Nephron (organoid): ENCODE results near the gene KYNU.
"Not testable (repeated sequence)": the region's sequence is repeated elsewhere in the genome, so short reads cannot be mapped to it uniquely, and the experiment has no call there.

ENCODE experiments used
- H3K27ac Mint-ChIP-seq, 3 experiments: 2 replicates each; pipeline ENCODE4 v1.8.0; 2020; ENCODE audit warnings: mixed read lengths in 3 of 3, mild to moderate bottlenecking in 2 of 3, moderate library complexity in 1 of 3
- H3K27me3 Mint-ChIP-seq: 2 replicates; pipeline ENCODE4 v1.8.0; 2021; ENCODE audit warnings: low read depth, mild to moderate bottlenecking, moderate library complexity, mixed read lengths
- H3K36me3 Mint-ChIP-seq: 2 replicates; pipeline ENCODE4 v1.8.0; 2020; ENCODE audit warnings: low read depth, mixed read lengths
- H3K4me1 Mint-ChIP-seq: 2 replicates; pipeline ENCODE4 v1.8.0; 2020; ENCODE audit warnings: mixed read lengths
- H3K4me3 Mint-ChIP-seq, 3 experiments: 2 replicates each; pipeline ENCODE4 v1.8.0; 2020; ENCODE audit warnings: mild to moderate bottlenecking in 3 of 3, mixed read lengths in 3 of 3, moderate library complexity in 2 of 3
- H3K9me3 Mint-ChIP-seq: 2 replicates; pipeline ENCODE4 v1.8.0; 2020; ENCODE audit warnings: mixed read lengths
- TF ChIP-seq, protein P1 (sequence below), 3 experiments: fragments of 200-600 bp; sonication (generic); IDR thresholded peaks; one replicate each; pipeline ENCODE4 v1.5.0; 2021; ENCODE audit warnings: antibody characterized with exemption in 3 of 3; ENCODE audit not compliant: unreplicated experiment in 3 of 3

KYNU gene

DNA sequence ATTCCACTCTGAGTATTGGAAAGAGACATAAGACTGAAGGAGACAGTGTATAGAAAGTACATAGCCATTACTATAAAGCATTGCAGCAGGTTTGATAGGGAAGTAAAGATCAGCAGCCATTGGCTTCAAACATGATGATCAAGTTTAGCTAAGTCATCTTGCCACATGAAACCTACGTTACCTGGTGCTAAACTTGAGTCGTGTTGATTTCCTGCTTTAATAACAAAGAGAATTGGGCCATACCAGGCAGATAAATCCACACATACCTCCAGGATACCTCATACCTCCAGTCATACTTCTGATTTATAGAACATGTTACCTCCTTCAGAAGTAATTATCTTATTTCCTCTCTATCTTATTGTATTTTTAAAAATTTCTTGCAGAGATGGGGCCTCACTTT lies 10.3 kb upstream of the KYNU start:
- H3K4me1 Mint-ChIP-seq, result no peaks in the 10 kb centered on the region
- no peak overlapping the region for H3K27ac Mint-ChIP-seq

DNA sequence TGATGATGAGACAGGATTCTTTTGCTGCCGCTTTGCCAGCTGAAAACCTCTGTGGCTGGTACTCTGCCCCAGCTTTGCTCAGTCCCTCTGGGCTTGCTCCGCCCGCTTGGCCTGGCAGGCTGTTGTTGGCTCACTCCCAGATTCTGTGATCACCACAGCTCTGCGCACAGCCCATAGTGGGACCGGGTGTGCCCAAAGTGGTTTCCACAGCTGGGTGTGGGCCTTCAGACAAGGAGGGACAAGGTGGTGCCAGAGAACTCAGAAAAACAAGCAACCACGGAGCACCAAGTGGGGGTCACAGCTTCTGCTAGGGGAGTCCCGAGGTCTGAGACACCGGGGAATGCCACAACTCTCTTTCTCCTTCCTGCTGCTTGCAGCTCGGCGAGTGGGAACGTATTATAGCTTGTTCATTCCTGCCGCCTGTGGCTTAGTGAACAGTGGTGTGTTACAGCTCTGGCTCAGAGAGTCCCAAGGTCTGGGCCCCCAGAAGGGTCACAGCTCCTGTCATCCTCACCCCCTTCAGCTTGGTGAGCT lies 9.2 kb upstream of the KYNU start:
- Mint-ChIP-seq H3K27me3 (no peaks in the 10 kb centered on the region), H3K4me1 (no peaks in the 10 kb centered on the region), H3K36me3 (no peaks in the 10 kb centered on the region), H3K9me3 (no peaks in the 10 kb centered on the region), H3K4me3 (no peak overlapping the region), H3K27ac (no peak overlapping the region)
- TF ChIP-seq, protein P1, sequence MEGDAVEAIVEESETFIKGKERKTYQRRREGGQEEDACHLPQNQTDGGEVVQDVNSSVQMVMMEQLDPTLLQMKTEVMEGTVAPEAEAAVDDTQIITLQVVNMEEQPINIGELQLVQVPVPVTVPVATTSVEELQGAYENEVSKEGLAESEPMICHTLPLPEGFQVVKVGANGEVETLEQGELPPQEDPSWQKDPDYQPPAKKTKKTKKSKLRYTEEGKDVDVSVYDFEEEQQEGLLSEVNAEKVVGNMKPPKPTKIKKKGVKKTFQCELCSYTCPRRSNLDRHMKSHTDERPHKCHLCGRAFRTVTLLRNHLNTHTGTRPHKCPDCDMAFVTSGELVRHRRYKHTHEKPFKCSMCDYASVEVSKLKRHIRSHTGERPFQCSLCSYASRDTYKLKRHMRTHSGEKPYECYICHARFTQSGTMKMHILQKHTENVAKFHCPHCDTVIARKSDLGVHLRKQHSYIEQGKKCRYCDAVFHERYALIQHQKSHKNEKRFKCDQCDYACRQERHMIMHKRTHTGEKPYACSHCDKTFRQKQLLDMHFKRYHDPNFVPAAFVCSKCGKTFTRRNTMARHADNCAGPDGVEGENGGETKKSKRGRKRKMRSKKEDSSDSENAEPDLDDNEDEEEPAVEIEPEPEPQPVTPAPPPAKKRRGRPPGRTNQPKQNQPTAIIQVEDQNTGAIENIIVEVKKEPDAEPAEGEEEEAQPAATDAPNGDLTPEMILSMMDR (IDR thresholded peaks at IDR 0.05; ENCODE audit: unreplicated experiment in 3 of 3), result no peak

More for the DNA sequence above, 10.3 kb upstream of the KYNU start:
- TF ChIP-seq, protein P1 (IDR thresholded peaks at IDR 0.05; ENCODE audit: unreplicated experiment in 3 of 3), result no peak
- H3K27me3 Mint-ChIP-seq, result no peaks in the 10 kb centered on the region
- H3K9me3 Mint-ChIP-seq, result no peaks in the 10 kb centered on the region
- no peak overlapping the region for H3K4me3 Mint-ChIP-seq
- no peaks in the 10 kb centered on the region for H3K36me3 Mint-ChIP-seq

DNA sequence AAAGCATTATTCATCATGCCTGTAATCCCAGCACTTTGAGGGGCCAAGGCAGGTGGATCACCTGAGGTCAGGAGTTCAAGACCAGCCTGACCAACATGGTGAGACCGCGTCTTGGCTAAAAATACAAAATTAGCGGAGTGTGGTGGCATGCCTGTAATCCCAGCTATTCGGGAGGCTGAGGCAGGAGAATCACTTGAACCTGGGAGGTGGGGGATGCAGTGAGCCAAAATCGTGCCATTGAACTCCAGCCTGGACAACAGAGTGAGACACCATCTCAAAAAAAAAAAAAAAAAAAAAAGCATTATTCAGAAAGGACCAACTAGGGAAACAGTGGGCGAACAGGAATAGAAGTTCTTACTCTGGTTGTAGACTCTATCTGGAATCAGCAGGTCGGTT lies 8.4 kb upstream of the KYNU start:
- H3K36me3 Mint-ChIP-seq, H3K4me3 Mint-ChIP-seq, H3K27me3 Mint-ChIP-seq, H3K4me1 Mint-ChIP-seq, H3K9me3 Mint-ChIP-seq: not testable (repeated sequence)
- H3K27ac Mint-ChIP-seq, result peak overlapping the region in 2 of 3 experiments; percentile 19 to 88

DNA sequence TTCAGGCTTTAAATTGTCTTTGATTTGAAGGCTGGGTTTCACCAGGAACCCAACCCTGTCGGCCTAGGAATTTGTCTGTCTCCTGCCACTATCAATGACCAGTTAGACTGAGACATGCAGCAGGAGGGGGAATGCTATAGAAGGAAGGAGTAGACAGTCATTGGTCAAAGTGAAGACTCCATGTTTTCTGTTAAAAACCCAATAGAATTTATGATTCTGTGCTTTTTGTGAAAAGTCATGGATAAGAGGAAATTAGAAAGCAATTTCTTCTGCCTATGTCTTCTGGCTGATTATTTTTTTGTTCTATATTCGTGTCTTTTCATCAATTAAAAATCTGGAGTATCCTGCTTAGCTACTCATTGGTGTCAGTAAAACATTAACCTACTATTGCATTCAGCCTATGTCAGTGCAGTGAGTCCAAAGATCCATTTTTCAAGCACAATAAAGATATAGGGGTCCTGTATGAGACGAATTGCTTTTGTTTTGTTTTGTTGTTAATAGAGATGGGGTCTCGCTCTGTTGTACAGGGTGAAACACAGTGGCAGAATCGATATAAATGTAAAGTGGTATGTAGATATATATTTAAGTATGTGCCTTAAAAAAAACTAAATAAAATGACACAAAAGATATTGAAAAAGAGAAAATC lies 7.9 kb upstream of the KYNU start:
- Mint-ChIP-seq H3K27me3 (no peaks in the 10 kb centered on the region), H3K4me1 (no peaks in the 10 kb centered on the region), H3K9me3 (no peaks in the 10 kb centered on the region), H3K27ac (peak overlapping the region in 2 of 3 experiments; percentile 19 to 88), H3K36me3 (no peaks in the 10 kb centered on the region), H3K4me3 (no peak overlapping the region)
- TF ChIP-seq, protein P1 (IDR thresholded peaks at IDR 0.05; ENCODE audit: unreplicated experiment in 3 of 3), result no peak

DNA sequence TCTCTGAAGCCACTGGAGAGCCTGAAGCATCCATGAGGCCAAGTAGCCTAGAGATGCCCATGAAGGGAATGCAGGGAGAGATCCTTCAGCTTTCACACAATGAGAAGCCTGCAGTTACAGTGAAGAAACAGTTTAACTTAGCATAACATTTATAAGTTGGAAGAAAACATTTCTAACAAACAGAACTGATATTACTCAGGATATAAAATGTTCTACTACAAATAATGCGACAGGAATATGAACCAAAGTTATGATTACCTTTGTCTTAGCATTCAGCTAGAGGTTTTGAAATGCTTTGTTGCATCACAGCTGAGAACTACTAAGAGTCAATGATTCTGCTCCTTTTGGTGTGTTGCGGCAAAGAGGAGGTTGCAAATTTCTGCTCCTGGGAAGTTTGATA lies 6.9 kb upstream of the KYNU start:
- no peaks in the 10 kb centered on the region for H3K9me3 Mint-ChIP-seq
- H3K36me3 Mint-ChIP-seq, result no peaks in the 10 kb centered on the region
- peak overlapping the region in 1 of 3 experiments; percentile 65 for H3K27ac Mint-ChIP-seq
- no peaks in the 10 kb centered on the region for H3K27me3 Mint-ChIP-seq
- TF ChIP-seq, protein P1 (IDR thresholded peaks at IDR 0.05; ENCODE audit: unreplicated experiment in 3 of 3), result no peak
- no peak overlapping the region for H3K4me3 Mint-ChIP-seq
- H3K4me1 Mint-ChIP-seq, result no peaks in the 10 kb centered on the region

DNA sequence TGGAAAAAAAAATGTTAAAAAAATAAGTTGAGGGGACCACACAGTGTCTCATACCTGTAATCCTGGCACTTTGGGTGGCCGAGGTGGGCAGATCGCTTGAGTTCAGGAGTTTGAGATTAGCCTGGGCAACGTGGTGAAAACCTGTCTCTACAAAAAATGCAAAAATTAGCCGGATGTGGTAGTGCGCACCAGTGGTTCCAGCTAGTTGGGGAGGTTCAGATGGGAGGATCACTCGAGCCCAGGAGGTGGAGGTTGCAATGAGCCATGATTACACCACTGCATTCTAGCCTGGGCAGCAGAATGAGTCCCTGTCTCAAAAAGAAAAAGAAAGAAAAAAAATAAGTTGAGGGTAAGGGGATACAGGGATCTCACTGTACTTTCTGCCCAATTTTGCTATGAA lies 6.1 kb upstream of the KYNU start:
- TF ChIP-seq, protein P1 (IDR thresholded peaks at IDR 0.05; ENCODE audit: unreplicated experiment in 3 of 3), result no peak
- Mint-ChIP-seq H3K4me1 (no peaks in the 10 kb centered on the region), H3K27me3 (no peaks in the 10 kb centered on the region)

More for the DNA sequence above, 6.1 kb upstream of the KYNU start:
- H3K36me3 Mint-ChIP-seq, result no peaks in the 10 kb centered on the region
- no peaks in the 10 kb centered on the region for H3K9me3 Mint-ChIP-seq
- no peak overlapping the region for H3K27ac Mint-ChIP-seq
- H3K4me3 Mint-ChIP-seq, result no peak overlapping the region
